A673 (cell line): Measurements from ENCODE around the gene NEO1. TPM values are rescaled to one million over a fixed set of nuclear protein-coding genes. Genes with fewer than 3 reads are reported as not detected.

Experiments used
- BruUV-seq: library from RNA; stranded (reverse); fragments of 400-500 nt; replicated peaks from 2 replicates; lab custom pipeline; 2021; lab: Mats Ljungman, UMichigan
- CTCF ChIA-PET: fragments of 300-600 bp; sonication (Branson Sonifier 250); formaldehyde crosslinking; loops from one replicate; lab custom pipeline; 2022; ENCODE audit warnings: antibody characterized with exemption; lab: Charles Lee
- POLR2A ChIA-PET: fragments of 300-600 bp; sonication (Branson Sonifier 250); formaldehyde crosslinking; loops from one replicate; lab custom pipeline; 2022; ENCODE audit warnings: antibody characterized with exemption; ENCODE audit not compliant: low non-redundant PET; lab: Charles Lee
- DNase-seq: peaks from one replicate; pipeline ENCODE4 v3.0.0-alpha.2; 2015; ENCODE audit warnings: low spot score
- H3K27ac ChIP-seq: fragments of 200-600 bp; sonication (generic); 2 replicates; pipeline ENCODE4 v1.5.1; 2016; ENCODE audit warnings: mixed run types, low read depth, mild to moderate bottlenecking, mixed read lengths, antibody characterized with exemption, low read length; ENCODE audit not compliant: poor library complexity, severe bottlenecking
- H3K27me3 ChIP-seq: fragments of 200-600 bp; sonication (generic); replicated peaks from 2 replicates; pipeline ENCODE4 v1.6.1; 2017; ENCODE audit warnings: mixed run types, low read depth, mild to moderate bottlenecking, mixed read lengths, antibody characterized with exemption, low read length; ENCODE audit not compliant: insufficient read depth, poor library complexity
- H3K36me3 ChIP-seq: fragments of 200-600 bp; sonication (generic); 2 replicates; pipeline ENCODE4 v1.6.1; 2016; ENCODE audit warnings: mixed run types, mild to moderate bottlenecking, mixed read lengths, antibody characterized with exemption, low read length; ENCODE audit not compliant: insufficient read depth, poor library complexity, severe bottlenecking
- H3K4me1 ChIP-seq: fragments of 200-600 bp; sonication (generic); 2 replicates; pipeline ENCODE4 v1.6.1; 2017; ENCODE audit warnings: mixed run types, mild to moderate bottlenecking, mixed read lengths, antibody characterized with exemption, low read length; ENCODE audit not compliant: insufficient read depth, poor library complexity, severe bottlenecking
- H3K4me3 ChIP-seq: fragments of 200-600 bp; sonication (generic); 2 replicates; pipeline ENCODE4 v1.5.1; 2016; ENCODE audit warnings: low read depth, mixed run types, mild to moderate bottlenecking, mixed read lengths, low read length; ENCODE audit not compliant: poor library complexity, severe bottlenecking
- H3K9me3 ChIP-seq: fragments of 200-600 bp; sonication (generic); 2 replicates; pipeline ENCODE4 v1.6.1; 2016; ENCODE audit warnings: mixed run types, low read depth, mild to moderate bottlenecking, mixed read lengths, antibody characterized with exemption, low read length; ENCODE audit not compliant: poor library complexity, severe bottlenecking
- CTCF ChIP-seq: fragments of 300-800, 200-600 bp; sonication (generic); conservative IDR thresholded peaks from 2 replicates; pipeline ENCODE4 v1.5.1; 2017; ENCODE audit warnings: low read depth, mild to moderate bottlenecking, antibody characterized with exemption, low read length, moderate library complexity, mixed read lengths
- EZH2 ChIP-seq: fragments of 200-600 bp; sonication (generic); IDR thresholded peaks from 2 replicates; pipeline ENCODE4 v1.6.1; 2017; ENCODE audit warnings: borderline replicate concordance, low read depth, mild to moderate bottlenecking, mixed read lengths, antibody characterized with exemption, low read length; ENCODE audit not compliant: poor library complexity, severe bottlenecking
- intact Hi-C: fragments of 100-400 bp; cut with micrococcal nuclease; formaldehyde crosslinking; loops from one replicate; pipeline ENCODE4 v1.10.0; 2022; ENCODE audit not compliant: unreplicated experiment
- total RNA-seq: library from RNA; stranded (reverse); gene quantifications from 2 replicates; pipeline ENCODE4 v1.2.3, GENCODE V29; 2021

NEO1 gene
- total RNA-seq, 1 experiment from 2014 or later = 72.6 TPM

- Histone ChIP-seq H3K9me3 (no peaks in the 10 kb centered on the region), H3K27me3 (no peaks in the 10 kb centered on the region), H3K27ac (no peak overlapping the region), H3K36me3 (no peaks in the 10 kb centered on the region), H3K4me1 (peaks cover 9% of the 10 kb centered on the region), H3K4me3 (no peak overlapping the region)
- ChIA-PET CTCF (no interaction called here), POLR2A (no interaction called here)
- DNase-seq = no peak
- BruUV-seq = no TSS peak
- intact Hi-C loops = no loop called here
- TF ChIP-seq CTCF = no peak
These were observed 270.6 kb downstream of the NEO1 start for GRCh38 chr15:73322665-73323373.

- Histone ChIP-seq H3K27me3 (no peaks in the 10 kb centered on the region), H3K4me1 (peaks cover 9% of the 10 kb centered on the region), H3K36me3 (no peaks in the 10 kb centered on the region), H3K4me3 (no peak overlapping the region), H3K27ac (no peak overlapping the region), H3K9me3 (no peaks in the 10 kb centered on the region)
- intact Hi-C loops = no loop called here
- no TSS peak for BruUV-seq
- DNase-seq = no peak
- ChIA-PET CTCF (no interaction called here), POLR2A (no interaction called here)
- TF ChIP-seq EZH2 = no peak
- no peak for TF ChIP-seq CTCF
These were observed 271.2 kb downstream of the NEO1 start for GRCh38 chr15:73323374-73323955.

GRCh38 chr15:73323956-73324355 is 271.7 kb downstream of the NEO1 start:
- intact Hi-C loops = no loop called here
- ChIA-PET POLR2A (no interaction called here), CTCF (no interaction called here)
- H3K36me3 ChIP-seq = no peaks in the 10 kb centered on the region
- DNase-seq = no peak
- H3K9me3 ChIP-seq = no peaks in the 10 kb centered on the region
- peaks cover 9% of the 10 kb centered on the region for H3K4me1 ChIP-seq
- no peak overlapping the region for H3K4me3 ChIP-seq
- no TSS peak for BruUV-seq
- TF ChIP-seq CTCF (no peak), EZH2 (no peak)
- no peaks in the 10 kb centered on the region for H3K27me3 ChIP-seq
- H3K27ac ChIP-seq = no peak overlapping the region
